GM18858 (cell line): ENCODE data around the gene RECQL5.
"Not testable (repeated sequence)": the region's sequence is repeated elsewhere in the genome, so short reads cannot be mapped to it uniquely, and the experiment has no call there.

Experiments
- ATAC-seq: cut with Tn5 transposase; IDR thresholded peaks from one replicate; pipeline ENCODE4 v1.9.1; 2021; ENCODE audit not compliant: unreplicated experiment

Gene RECQL5

DNA sequence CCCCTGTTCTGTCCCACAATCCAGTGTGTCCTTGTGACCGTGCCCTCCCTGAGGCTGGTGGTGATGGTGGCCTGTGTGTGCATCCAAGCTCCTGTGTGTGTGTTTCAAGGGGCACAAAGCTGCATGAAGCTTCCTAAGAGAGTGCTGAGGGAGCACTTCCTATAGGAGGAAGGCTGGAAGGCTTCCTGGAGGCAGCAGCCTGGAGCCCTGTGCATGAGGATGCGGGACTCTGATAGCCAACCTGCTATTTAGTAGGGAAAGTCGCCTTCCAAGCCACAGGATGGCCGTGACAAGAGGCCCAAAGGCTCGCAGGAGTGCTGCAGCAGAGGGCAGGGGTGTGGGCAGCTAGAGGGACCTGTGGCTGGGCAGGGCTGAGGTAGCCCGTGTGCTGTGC, 71.0 kb downstream of the RECQL5 start:
- ATAC-seq, result no peak

GRCh38 chr17:75595284-75595919, 71.6 kb downstream of the RECQL5 start:
- ATAC-seq, result no peak

DNA sequence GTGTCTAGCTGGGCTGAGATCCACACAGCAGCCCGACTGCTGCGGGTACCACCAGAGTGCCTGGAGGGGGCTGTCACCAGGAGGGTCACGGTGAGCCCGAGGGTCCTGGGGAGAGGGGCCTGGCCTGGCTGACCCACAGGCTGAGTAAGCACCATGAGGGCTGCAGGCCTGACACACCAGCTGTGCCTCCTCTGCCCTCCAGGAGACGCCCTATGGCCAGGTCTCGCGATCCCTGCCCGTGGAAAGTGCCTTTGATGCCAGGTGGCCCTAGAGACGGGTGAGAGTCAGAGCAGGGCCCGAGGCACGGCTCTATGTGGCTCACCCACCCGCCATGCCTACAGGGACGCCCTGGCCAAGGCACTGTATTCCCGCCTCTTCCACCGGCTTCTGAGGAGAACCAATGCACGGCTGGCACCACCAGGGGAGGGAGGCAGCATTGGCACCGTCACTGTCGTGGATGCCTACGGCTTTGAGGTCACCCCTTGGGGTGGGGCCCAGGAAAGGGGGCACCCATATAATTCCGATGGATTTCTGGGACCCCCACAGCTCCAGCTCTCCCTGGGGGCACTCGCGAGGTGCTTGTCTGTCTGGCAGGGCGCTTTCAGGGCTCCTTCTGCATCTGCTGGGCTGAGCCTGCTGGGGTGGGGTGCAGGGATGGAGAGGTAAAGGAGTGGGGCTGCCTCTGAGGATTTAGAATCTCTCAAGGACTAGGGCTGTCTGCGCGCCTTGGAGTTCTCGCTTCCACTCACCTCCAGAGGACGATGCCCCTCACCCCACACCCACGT, 72.3 kb downstream of the RECQL5 start:
- no peak for ATAC-seq

- ATAC-seq, result not testable (repeated sequence)
Measured at GRCh38 chr17:75593430-75593829, 73.5 kb downstream of the RECQL5 start.

GRCh38 chr17:75592348-75593020, 74.5 kb downstream of the RECQL5 start:
- no peak for ATAC-seq

GRCh38 chr17:75591722-75592302, 75.1 kb downstream of the RECQL5 start:
- no peak for ATAC-seq

GRCh38 chr17:75590849-75591721, 75.9 kb downstream of the RECQL5 start:
- ATAC-seq, result no peak

DNA sequence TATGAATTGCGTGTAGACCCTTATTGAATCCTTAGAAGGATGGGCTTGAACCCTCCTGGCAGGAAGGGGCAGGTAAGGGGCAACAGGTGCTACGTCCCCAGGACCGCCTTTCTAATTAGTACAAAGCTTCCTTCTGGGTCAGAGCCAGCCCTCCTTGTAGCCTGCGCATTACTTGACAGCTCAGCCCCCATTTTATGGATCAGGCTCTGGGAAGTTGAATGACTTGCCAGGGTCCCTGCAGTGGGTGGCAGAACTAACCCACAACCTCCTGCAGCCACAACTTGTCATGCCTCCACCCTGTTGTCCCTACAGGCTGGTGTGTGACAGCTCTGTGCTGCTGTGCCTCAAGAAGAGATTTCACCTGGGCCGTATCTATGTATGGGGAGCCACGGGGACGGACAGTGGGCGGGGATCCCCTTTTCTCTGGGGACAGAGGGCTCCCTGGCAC, 76.6 kb downstream of the RECQL5 start:
- no peak for ATAC-seq

GRCh38 chr17:75589919-75590303, 77.0 kb downstream of the RECQL5 start:
- ATAC-seq, result no peak

GRCh38 chr17:75589012-75589918, 77.7 kb downstream of the RECQL5 start:
- no peak for ATAC-seq

DNA sequence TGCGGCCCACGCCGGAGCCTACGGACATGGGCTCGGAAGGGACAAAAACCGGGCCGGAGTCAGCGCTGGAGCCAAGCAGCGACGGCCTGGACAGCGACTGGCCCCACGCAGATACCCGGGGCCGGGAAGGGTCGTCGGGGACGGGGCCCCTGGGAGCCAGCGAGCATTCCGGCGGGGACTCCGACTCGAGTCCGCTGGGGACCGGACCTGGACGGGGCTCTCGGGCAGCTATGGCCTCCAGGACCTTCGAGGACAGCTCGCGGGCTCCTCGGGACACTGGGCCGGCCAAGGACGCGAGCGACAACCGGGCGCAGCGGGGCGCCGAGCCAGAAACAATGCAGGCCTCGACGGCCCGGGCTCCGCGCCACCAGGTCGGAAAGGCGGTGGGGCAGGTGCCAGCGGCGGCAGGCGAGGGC, 78.3 kb downstream of the RECQL5 start:
- ATAC-seq, result no peak

DNA sequence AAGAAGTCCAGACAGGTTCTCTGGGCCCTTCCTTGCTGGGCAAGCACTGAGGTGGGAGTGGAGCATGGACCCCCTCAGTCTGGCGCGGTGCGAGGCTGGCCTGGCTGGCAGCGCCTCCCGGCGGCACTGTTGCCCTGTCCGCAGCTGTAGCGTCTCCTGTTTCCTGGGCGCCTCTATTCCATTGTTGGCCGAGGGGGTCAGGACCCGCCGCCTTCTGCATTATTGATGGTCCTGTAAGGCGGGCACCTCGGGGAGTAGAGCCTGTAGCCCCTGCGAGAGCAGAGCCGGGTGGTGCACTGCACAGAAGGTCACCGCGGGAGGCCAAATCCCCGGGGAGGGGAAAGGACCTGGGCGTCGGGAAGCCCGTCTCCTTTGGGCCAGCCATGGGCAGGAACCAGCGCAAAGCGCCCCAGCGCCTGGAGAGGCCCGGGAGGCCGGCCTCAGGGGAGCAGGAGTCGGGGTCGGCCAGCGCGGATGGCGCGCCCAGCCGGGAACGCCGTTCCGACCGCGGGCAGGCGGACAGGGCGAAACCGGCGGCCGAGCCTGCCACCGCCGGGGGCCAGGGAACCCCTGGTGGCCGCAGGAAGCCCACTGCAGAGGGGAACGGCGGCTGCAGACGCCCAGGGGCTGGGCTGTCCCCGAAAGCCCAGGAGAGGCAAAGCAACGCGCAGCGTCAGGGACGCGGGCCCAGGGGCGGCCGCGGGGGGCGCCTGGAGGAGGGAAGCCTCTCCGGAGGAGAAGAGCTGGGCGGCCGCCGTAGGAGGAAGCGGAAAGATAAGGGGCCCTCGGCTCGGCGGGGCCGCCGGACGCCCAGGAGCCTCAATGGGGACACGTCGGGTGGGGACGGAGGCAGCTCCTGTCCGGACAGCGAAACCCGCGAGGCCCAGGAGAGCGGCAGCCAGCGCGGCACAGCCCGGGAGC, 79.0 kb downstream of the RECQL5 start, which contains the start of gene MYO15B:
Gene MYO15B (plus strand): TSS at position 126 of the 921 bp plus-strand sequence. CDS start 258 bp downstream, at position 384.
- ATAC-seq, result no peak

DNA sequence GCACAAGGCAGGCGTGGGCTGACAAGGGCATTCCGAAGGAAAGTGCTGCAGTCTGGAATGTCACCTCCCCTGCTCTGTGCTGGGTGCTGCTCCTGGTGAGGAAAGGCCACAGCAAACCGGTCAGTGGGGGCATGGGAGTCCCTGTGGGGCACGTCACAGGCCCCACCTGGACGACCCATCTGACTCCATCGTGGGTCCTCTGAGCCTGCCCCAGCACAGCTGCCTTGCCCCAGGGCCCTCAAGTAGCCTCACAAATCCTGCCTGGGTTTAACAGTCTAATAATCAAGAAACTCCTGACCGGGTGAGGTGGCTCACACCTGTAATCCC, 82.1 kb downstream of the RECQL5 start:
- no peak for ATAC-seq

- not testable (repeated sequence) for ATAC-seq
Measured at GRCh38 chr17:75583197-75583596, 83.8 kb downstream of the RECQL5 start.

DNA sequence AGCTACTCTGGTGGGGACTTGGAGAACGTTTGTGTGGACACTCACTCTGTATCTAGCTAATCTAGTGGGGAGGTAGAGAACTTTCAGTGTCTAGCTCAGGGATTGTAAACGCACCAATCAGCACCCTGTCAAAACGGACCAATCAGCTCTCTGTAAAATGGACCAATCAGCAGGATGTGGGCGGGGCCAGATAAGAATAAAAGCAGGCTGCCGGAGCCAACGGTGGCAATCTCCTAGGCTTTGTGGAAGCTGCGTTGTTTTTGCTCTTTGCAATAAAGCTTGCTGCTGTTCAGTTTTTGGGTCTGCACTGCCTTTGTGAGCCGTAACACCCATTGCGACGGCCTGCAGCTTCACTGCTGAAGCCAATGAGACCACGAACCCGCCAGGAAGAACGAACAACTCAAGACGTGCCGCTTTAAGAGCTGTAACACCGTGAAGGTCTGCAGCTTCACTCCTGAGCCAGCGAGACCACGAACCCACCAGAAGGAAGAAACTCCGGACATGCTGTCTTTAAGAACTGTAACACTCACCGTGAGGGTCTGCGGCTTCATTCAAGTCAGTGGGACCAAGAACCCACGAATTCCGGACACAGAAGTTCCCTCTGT, 85.7 kb downstream of the RECQL5 start:
- not testable (repeated sequence) for ATAC-seq
